Measurements from ENCODE around the gene PRKCE. TPM values are rescaled to one million over a fixed set of nuclear protein-coding genes. Genes with fewer than 3 reads are reported as not detected.

PRKCE gene
- total and polyA plus RNA-seq, 7 donors = 3.0 to 21.9 (median 15.8) TPM

DNA sequence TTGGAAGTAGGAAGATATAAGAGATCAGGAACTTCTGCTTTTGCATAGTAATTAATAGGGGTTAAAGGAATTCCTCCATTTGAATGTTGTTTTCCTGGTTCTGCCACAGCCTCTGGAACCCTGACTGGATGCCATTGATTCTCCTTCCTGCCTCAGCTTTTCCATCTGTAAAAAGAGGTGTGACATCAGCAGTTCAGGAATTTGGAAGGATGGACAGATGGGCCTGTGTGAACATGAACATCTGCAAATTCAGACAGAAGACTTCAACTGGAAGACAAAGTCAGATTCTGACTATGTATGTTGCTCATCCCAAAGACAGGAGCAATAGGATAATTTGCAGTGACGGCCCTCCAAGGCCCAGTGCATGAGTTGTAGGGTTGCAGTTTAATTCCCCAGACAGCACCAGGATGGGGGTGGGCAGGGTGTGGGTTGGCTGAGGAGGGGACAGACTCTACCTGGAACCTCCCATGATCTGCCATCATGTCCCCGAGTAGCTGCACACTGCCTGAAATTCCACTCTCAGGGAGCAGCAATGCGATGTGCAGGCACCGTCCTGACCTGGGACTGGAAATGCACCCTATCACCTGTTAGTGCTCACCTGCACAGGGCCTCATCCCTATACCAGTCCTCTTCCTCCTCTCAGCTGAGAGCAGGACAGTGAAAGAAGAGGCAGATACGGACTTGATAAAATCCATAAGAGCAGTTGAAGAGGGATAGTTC, 546.8 kb downstream of the PRKCE start:
- H3K4me3 ChIP-seq = no peak overlapping the region
- H3K27ac ChIP-seq = no peak overlapping the region
- DNase-seq = no peak
- no peaks in the 10 kb centered on the region for H3K9me3 ChIP-seq
- 96% methylated on average over 5 of the region's 5 CpGs for WGBS, 2 donors
- H3K4me1 ChIP-seq = peaks cover 0 to 16% (median 6%) of the 10 kb centered on the region in 4 donors
- H3K27me3 ChIP-seq = no peaks in the 10 kb centered on the region
- intact Hi-C loops (cut with DNase I) = no loop called here
- TF ChIP-seq POLR2A (IDR thresholded peaks at IDR 0.05) = no peak
- no peak for TF ChIP-seq EP300 (IDR thresholded peaks at IDR 0.05)
- TF ChIP-seq POLR2AphosphoS5 (IDR thresholded peaks at IDR 0.05) = no peak
- TF ChIP-seq, protein P1, sequence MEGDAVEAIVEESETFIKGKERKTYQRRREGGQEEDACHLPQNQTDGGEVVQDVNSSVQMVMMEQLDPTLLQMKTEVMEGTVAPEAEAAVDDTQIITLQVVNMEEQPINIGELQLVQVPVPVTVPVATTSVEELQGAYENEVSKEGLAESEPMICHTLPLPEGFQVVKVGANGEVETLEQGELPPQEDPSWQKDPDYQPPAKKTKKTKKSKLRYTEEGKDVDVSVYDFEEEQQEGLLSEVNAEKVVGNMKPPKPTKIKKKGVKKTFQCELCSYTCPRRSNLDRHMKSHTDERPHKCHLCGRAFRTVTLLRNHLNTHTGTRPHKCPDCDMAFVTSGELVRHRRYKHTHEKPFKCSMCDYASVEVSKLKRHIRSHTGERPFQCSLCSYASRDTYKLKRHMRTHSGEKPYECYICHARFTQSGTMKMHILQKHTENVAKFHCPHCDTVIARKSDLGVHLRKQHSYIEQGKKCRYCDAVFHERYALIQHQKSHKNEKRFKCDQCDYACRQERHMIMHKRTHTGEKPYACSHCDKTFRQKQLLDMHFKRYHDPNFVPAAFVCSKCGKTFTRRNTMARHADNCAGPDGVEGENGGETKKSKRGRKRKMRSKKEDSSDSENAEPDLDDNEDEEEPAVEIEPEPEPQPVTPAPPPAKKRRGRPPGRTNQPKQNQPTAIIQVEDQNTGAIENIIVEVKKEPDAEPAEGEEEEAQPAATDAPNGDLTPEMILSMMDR (IDR thresholded peaks at IDR 0.05) = no peak
- H3K36me3 ChIP-seq = no peaks in the 10 kb centered on the region

DNA sequence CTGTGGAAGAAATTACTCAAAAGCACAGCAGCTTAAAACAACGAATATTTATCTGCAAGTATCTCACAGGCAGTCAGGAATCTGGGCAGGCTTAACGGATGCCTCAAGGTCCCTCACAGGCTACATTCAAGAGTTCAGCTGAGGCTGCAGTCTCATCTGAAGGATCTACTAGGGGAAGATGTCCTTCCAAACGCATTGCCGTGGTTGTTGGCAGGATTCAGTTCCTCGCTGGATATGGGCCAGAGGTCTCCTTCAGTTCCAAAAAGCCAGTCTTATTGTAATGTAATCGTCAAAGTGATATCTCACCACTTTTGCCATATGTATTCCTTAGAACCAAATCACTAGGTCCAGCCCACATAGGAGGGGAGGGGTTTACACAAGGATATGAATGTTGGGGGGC, 547.5 kb downstream of the PRKCE start:
- no peak for DNase-seq
- H3K9me3 ChIP-seq = no peaks in the 10 kb centered on the region
- no peaks in the 10 kb centered on the region for H3K27me3 ChIP-seq
- H3K4me3 ChIP-seq = no peak overlapping the region
- peaks cover 0 to 9% (median 3%) of the 10 kb centered on the region in 4 donors for H3K4me1 ChIP-seq
- TF ChIP-seq, protein P1 (IDR thresholded peaks at IDR 0.05) = no peak
- intact Hi-C loops (cut with DNase I) = no loop called here
- H3K36me3 ChIP-seq = no peaks in the 10 kb centered on the region
- 77 to 79% methylated on average over 6 of the region's 6 CpGs for WGBS, 2 donors
- H3K27ac ChIP-seq = no peak overlapping the region

DNA sequence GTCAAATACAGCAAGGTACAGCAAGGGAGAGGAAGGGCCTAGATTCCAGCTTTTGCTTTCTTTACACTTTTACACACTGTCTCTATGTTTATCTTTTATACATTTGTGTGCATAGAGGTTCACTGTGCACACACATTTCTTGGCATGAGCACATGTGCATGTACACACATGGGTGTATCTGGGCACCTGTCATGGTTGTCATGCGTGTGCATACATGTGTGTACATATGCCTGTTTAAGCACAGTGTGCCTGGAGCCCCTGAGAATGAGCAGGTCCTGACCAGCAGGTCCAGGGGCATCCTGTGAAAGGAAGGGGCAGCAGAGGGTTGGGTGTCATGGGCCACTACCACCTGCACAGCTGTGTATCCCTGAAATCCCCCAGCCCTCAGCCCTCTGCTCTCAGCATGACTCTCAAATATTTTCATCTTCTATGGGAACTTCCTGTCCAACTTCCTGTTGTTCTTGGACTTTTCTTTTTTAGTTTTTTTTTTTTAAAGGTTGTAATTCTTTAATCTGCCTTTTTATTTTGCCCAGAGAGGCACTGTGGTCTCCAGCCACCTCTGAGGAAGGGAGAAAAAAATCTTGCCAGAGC, 548.7 kb downstream of the PRKCE start:
- Histone ChIP-seq H3K27me3 (no peaks in the 10 kb centered on the region), H3K4me3 (no peak overlapping the region), H3K27ac (no peak overlapping the region), H3K9me3 (no peaks in the 10 kb centered on the region), H3K4me1 (no peaks in the 10 kb centered on the region), H3K36me3 (no peaks in the 10 kb centered on the region)
- WGBS, 2 donors = 92 to 94% methylated on average over 1 of the region's 1 CpG
- TF ChIP-seq EP300 (IDR thresholded peaks at IDR 0.05) (no peak), POLR2A (IDR thresholded peaks at IDR 0.05) (no peak), POLR2AphosphoS5 (IDR thresholded peaks at IDR 0.05) (no peak)
- TF ChIP-seq, protein P1 (IDR thresholded peaks at IDR 0.05) = no peak
- intact Hi-C loops (cut with DNase I) = no loop called here
- DNase-seq = no peak

DNA sequence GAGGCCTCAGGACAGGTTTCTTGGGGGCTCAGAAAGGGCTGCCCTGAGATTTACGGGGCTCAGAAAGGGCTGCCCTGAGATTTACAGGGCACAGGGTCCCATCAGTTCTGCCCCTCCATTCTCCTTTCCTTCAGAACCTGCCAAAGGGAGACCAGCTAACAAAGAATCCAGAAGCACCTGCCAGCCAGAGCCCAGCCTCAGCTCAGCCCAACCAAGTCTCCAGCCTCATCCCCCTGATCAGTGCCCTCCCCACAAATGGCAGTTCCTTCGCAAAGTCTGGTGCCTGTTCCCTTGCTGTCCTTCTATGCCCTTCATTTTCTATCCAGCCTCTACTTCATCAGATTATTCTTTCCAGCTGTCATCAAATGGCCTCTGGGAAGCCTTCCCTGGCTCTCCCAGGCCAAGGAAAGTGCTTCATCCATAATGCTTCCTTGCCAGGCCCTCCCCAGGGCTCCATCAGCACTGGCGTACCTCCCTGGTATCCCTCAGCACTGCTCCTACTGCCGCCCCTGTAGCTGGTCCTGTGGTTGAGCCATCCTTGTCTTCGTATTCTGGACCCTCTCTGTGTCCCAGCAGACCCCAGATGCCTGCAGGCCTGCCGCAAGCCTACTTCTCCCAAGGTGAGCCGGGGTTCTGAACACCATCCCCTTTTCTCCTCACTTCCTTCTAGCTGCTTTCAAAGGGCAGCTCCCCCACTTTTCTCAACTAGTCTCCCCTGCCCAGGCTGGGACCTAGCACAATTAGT, 549.6 kb downstream of the PRKCE start:
- TF ChIP-seq POLR2AphosphoS5 (IDR thresholded peaks at IDR 0.05) (no peak), POLR2A (IDR thresholded peaks at IDR 0.05) (no peak), EP300 (IDR thresholded peaks at IDR 0.05) (no peak)
- TF ChIP-seq, protein P1 (IDR thresholded peaks at IDR 0.05) = no peak
- no peak overlapping the region for H3K4me3 ChIP-seq
- WGBS, 2 donors = 97 to 98% methylated on average over 7 of the region's 7 CpGs
- no peaks in the 10 kb centered on the region for H3K9me3 ChIP-seq
- H3K4me1 ChIP-seq = no peaks in the 10 kb centered on the region
- no peak for DNase-seq
- no peak overlapping the region for H3K27ac ChIP-seq
- H3K27me3 ChIP-seq = no peaks in the 10 kb centered on the region
- no peaks in the 10 kb centered on the region for H3K36me3 ChIP-seq
- intact Hi-C loops (cut with DNase I) = no loop called here

All from sigmoid colon (tissue), 7 donors.